Testis (tissue), 2 donors: Measurements from ENCODE around the gene LIMK2.
A peak's percentile ranks its signal among the peaks of the same experiment; 100 is the strongest.

Experiments
- POLR2A ChIP-seq: fragments of 450-650 bp; IDR thresholded peaks from one replicate; pipeline ENCODE4 v1.6.1; 2017; ENCODE audit warnings: antibody characterized with exemption, mild to moderate bottlenecking, moderate library complexity
- TF ChIP-seq, protein P1 (sequence below), 3 experiments: fragments of 450-650 bp in 2 of 3; fragments of 200-600 bp in 1 of 3; sonication (generic) in 1 of 3; IDR thresholded peaks; one replicate each; pipeline ENCODE4 v1.5.1; 2016 to 2019; ENCODE audit warnings: antibody characterized with exemption in 3 of 3, mild to moderate bottlenecking in 2 of 3, moderate library complexity in 1 of 3

DNA sequence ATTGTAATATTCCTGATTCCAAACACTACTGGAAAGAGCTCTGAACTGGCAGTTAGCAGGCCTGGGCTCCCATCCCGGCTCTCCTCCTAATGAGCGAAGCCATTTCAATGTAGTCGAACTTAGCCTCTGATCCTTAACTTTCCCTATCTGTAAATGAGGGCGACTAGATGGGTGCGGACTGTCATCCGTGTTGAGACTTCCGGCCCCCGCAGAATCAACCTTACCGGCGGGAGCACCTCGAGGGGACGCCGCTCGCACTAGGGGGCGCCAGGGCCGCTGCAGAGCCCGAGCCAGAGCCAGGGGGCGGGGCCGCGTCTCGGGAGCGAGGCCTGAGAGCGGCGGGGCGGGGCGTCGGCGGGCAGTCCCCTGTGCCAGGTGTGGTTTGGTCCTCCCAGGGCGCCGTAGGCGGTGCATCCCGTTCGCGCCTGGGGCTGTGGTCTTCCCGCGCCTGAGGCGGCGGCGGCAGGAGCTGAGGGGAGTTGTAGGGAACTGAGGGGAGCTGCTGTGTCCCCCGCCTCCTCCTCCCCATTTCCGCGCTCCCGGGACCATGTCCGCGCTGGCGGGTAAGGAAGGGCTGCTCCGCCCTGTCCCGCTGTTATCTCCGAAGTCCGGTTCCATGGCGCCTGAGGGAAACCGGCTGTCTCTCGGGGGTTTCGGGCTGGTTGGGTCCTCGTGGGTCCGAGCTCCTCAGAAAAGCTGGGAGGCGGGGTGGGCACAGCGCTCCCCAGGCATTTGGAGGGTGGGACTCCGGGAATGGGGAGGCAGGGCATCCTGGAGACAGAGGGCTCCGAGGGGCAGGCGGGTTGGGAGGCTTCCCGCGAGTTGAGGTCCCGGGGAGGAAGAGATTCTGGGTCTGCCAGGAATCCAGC, at the start of gene LIMK2:
- TF ChIP-seq, protein P1, sequence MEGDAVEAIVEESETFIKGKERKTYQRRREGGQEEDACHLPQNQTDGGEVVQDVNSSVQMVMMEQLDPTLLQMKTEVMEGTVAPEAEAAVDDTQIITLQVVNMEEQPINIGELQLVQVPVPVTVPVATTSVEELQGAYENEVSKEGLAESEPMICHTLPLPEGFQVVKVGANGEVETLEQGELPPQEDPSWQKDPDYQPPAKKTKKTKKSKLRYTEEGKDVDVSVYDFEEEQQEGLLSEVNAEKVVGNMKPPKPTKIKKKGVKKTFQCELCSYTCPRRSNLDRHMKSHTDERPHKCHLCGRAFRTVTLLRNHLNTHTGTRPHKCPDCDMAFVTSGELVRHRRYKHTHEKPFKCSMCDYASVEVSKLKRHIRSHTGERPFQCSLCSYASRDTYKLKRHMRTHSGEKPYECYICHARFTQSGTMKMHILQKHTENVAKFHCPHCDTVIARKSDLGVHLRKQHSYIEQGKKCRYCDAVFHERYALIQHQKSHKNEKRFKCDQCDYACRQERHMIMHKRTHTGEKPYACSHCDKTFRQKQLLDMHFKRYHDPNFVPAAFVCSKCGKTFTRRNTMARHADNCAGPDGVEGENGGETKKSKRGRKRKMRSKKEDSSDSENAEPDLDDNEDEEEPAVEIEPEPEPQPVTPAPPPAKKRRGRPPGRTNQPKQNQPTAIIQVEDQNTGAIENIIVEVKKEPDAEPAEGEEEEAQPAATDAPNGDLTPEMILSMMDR (IDR thresholded peaks at IDR 0.05): peak; percentile 70 to 77 (median 74)
- TF ChIP-seq POLR2A: no peak
